WTC11 (cell line): ENCODE data around the gene PLPP3. TPM values are rescaled to one million over a fixed set of nuclear protein-coding genes. Genes with fewer than 3 reads are reported as not detected.
A peak's percentile ranks its signal among the peaks of the same experiment; 100 is the strongest.

Experiments used
- ATAC-seq: fragments of 200-7000 bp; cut with Tn5 transposase; 2 replicates; pipeline ENCODE4 v1.10.0; 2021; ENCODE audit warnings: mild to moderate bottlenecking, moderate library complexity
- CTCF ChIA-PET: fragments of 300-600 bp; sonication (Branson Sonifier 250); formaldehyde crosslinking; loops from one replicate; lab custom pipeline; 2021; ENCODE audit warnings: antibody characterized with exemption; lab: Charles Lee
- POLR2A ChIA-PET: fragments of 350-600 bp; sonication (Branson Sonifier 250); formaldehyde crosslinking; loops from one replicate; lab custom pipeline; 2021; ENCODE audit warnings: antibody characterized with exemption; lab: Charles Lee
- DNase-seq: peaks from one replicate; pipeline ENCODE4 v3.0.0; 2021; ENCODE audit warnings: low spot score
- H3K27ac Mint-ChIP-seq: 2 replicates; pipeline ENCODE4 v1.8.0; 2021; ENCODE audit warnings: mixed read lengths
- H3K27me3 Mint-ChIP-seq: 2 replicates; pipeline ENCODE4 v1.8.0; 2021; ENCODE audit warnings: low read depth, mild to moderate bottlenecking, moderate library complexity, mixed read lengths
- H3K36me3 Mint-ChIP-seq: 2 replicates; pipeline ENCODE4 v1.8.0; 2021; ENCODE audit warnings: mixed read lengths
- H3K4me1 Mint-ChIP-seq: 2 replicates; pipeline ENCODE4 v1.8.0; 2022; ENCODE audit warnings: mixed read lengths
- H3K4me3 Mint-ChIP-seq: 2 replicates; pipeline ENCODE4 v1.8.0; 2021; ENCODE audit warnings: mild to moderate bottlenecking, moderate library complexity, mixed read lengths
- H3K9me3 Mint-ChIP-seq: 2 replicates; pipeline ENCODE4 v1.8.0; 2021; ENCODE audit warnings: mixed read lengths
- ATF1 ChIP-seq: sonication (generic); formaldehyde crosslinking; IDR thresholded peaks from 2 replicates; pipeline ENCODE4 v1.8.1; 2023; ENCODE audit warnings: mild to moderate bottlenecking, moderate library complexity, missing genetic modification reagents
- CREM ChIP-seq: sonication (generic); formaldehyde crosslinking; IDR thresholded peaks from 2 replicates; pipeline ENCODE4 v1.8.1; 2022; ENCODE audit warnings: mild to moderate bottlenecking, missing genetic modification reagents, moderate library complexity
- ETV6 ChIP-seq: sonication (generic); formaldehyde crosslinking; IDR thresholded peaks from 2 replicates; pipeline ENCODE4 v1.8.1; 2022; ENCODE audit warnings: mild to moderate bottlenecking, missing genetic modification reagents
- GABPB1 ChIP-seq: sonication (generic); formaldehyde crosslinking; IDR thresholded peaks from 2 replicates; pipeline ENCODE4 v1.8.1; 2023; ENCODE audit warnings: mild to moderate bottlenecking, missing genetic modification reagents
- GRHL2 ChIP-seq: fragments of 250-450 bp; sonication (Bioruptor Pico); IDR thresholded peaks from 2 replicates; pipeline ENCODE4 v1.8.0; 2022; ENCODE audit warnings: mild to moderate bottlenecking, moderate library complexity; ENCODE audit not compliant: insufficient replicate concordance, severe bottlenecking
- GTF2I ChIP-seq: fragments of 250-450 bp; sonication (Bioruptor Pico); conservative IDR thresholded peaks from 2 replicates; pipeline ENCODE4 v1.4.0; 2021; ENCODE audit warnings: mild to moderate bottlenecking
- NFATC4 ChIP-seq: fragments of 250-450 bp; sonication (Bioruptor Pico); IDR thresholded peaks from 2 replicates; pipeline ENCODE4 v1.9.0; 2021; ENCODE audit warnings: mild to moderate bottlenecking
- NR3C1 ChIP-seq: sonication (generic); formaldehyde crosslinking; conservative IDR thresholded peaks from 2 replicates; pipeline ENCODE4 v1.8.1; 2023; ENCODE audit warnings: low read depth, mild to moderate bottlenecking, missing genetic modification reagents
- OVOL2 ChIP-seq: fragments of 250-450 bp; sonication (Bioruptor Pico); IDR thresholded peaks from 2 replicates; pipeline ENCODE4 v1.9.0; 2021; ENCODE audit warnings: mild to moderate bottlenecking, borderline replicate concordance
- PREB ChIP-seq: sonication (generic); formaldehyde crosslinking; IDR thresholded peaks from 2 replicates; pipeline ENCODE4 v1.8.1; 2022; ENCODE audit warnings: mild to moderate bottlenecking, missing genetic modification reagents, moderate library complexity, borderline replicate concordance
- TCF7 ChIP-seq: sonication (generic); formaldehyde crosslinking; IDR thresholded peaks from 2 replicates; pipeline ENCODE4 v1.8.0; 2022; ENCODE audit warnings: mild to moderate bottlenecking, low read depth, missing genetic modification reagents, moderate library complexity
- TEAD1 ChIP-seq: sonication (generic); formaldehyde crosslinking; IDR thresholded peaks from 2 replicates; pipeline ENCODE4 v1.8.0; 2022; ENCODE audit warnings: mild to moderate bottlenecking, missing genetic modification reagents
- TEAD4 ChIP-seq: sonication (generic); formaldehyde crosslinking; IDR thresholded peaks from 2 replicates; pipeline ENCODE4 v1.8.0; 2022; ENCODE audit warnings: mild to moderate bottlenecking, missing genetic modification reagents
- ZBTB21 ChIP-seq: sonication (generic); formaldehyde crosslinking; IDR thresholded peaks from 2 replicates; pipeline ENCODE4 v1.8.1; 2023; ENCODE audit warnings: mild to moderate bottlenecking, missing genetic modification reagents, borderline replicate concordance
- ZNF219 ChIP-seq: sonication (generic); formaldehyde crosslinking; IDR thresholded peaks from 2 replicates; pipeline ENCODE4 v1.8.0; 2023; ENCODE audit warnings: missing genetic modification reagents, mild to moderate bottlenecking, borderline replicate concordance
- ZNF671 ChIP-seq: fragments of 250-450 bp; sonication (Bioruptor Pico); IDR thresholded peaks from 2 replicates; pipeline ENCODE4 v1.8.0; 2021; ENCODE audit warnings: mild to moderate bottlenecking
- total RNA-seq: library from RNA; stranded (reverse); gene quantifications from 3 replicates; pipeline ENCODE4 v1.2.3, GENCODE V29; 2021
- TF ChIP-seq, protein P1 (sequence below): sonication (generic); formaldehyde crosslinking; IDR thresholded peaks from 2 replicates; pipeline ENCODE4 v1.8.1; 2022; ENCODE audit warnings: mild to moderate bottlenecking, moderate library complexity, missing genetic modification reagents
- TF ChIP-seq, protein P2 (sequence below): sonication (generic); formaldehyde crosslinking; IDR thresholded peaks from 2 replicates; pipeline ENCODE4 v1.8.1; 2022; ENCODE audit warnings: low read depth, missing genetic modification reagents, borderline replicate concordance
- TF ChIP-seq, protein P3 (sequence below): sonication (generic); formaldehyde crosslinking; conservative IDR thresholded peaks from 2 replicates; pipeline ENCODE4 v1.8.1; 2023; ENCODE audit warnings: mild to moderate bottlenecking, low read depth, missing genetic modification reagents, moderate library complexity
- TF ChIP-seq, protein P4 (sequence below): sonication (generic); formaldehyde crosslinking; IDR thresholded peaks from 2 replicates; pipeline ENCODE4 v1.8.0; 2022; ENCODE audit warnings: mild to moderate bottlenecking, missing genetic modification reagents
- TF ChIP-seq, protein P5 (sequence below): sonication (generic); formaldehyde crosslinking; IDR thresholded peaks from 2 replicates; pipeline ENCODE4 v1.8.1; 2023; ENCODE audit warnings: mild to moderate bottlenecking, missing genetic modification reagents, moderate library complexity
- TF ChIP-seq, protein P6 (sequence below): fragments of 250-450 bp; sonication (Bioruptor Pico); IDR thresholded peaks from 2 replicates; pipeline ENCODE4 v1.9.0; 2021; ENCODE audit warnings: moderate library complexity, mild to moderate bottlenecking, inconsistent platforms, borderline replicate concordance

The PLPP3 gene
- total RNA-seq, 1 experiment from 2014 or later = 31.0 TPM

DNA sequence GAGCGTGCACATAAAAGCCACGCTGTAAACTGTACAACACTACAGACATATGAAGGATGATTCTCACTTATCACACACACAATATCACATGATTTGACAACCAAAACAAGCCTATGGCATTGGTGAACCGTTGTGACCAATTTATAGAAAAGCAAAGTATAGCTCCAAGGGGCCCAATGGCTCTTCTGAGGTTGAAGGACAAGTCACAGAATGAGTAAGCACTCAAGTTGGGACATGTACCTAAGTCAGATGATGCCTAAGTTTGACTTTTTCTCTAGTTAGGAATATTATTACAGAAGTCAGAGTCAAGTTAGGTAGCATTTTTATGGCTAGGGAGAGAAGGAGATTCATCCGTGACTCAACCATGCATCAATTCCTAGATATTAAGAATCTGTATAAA, 45.7 kb downstream of the PLPP3 start (continued):
- TF ChIP-seq ZNF219 (CRISPR knock-in tag) = no peak
- no peak for TF ChIP-seq GTF2I (CRISPR knock-in tag)

- POLR2A ChIA-PET = no interaction called here
- H3K4me1 Mint-ChIP-seq = peaks cover 15% of the 10 kb centered on the region
Observed at GRCh38 chr1:56533197-56533596, 46.2 kb downstream of the PLPP3 start.

GRCh38 chr1:56532350-56532683, 47.0 kb downstream of the PLPP3 start:
- POLR2A ChIA-PET = no interaction called here
- Mint-ChIP-seq H3K9me3 (no peaks in the 10 kb centered on the region), H3K4me1 (peaks cover 24% of the 10 kb centered on the region), H3K4me3 (no peak overlapping the region), H3K27me3 (no peaks in the 10 kb centered on the region), H3K36me3 (peaks cover 10% of the 10 kb centered on the region), H3K27ac (no peak overlapping the region)
- TF ChIP-seq CREM (CRISPR knock-in tag) = no peak
- TF ChIP-seq, protein P1, sequence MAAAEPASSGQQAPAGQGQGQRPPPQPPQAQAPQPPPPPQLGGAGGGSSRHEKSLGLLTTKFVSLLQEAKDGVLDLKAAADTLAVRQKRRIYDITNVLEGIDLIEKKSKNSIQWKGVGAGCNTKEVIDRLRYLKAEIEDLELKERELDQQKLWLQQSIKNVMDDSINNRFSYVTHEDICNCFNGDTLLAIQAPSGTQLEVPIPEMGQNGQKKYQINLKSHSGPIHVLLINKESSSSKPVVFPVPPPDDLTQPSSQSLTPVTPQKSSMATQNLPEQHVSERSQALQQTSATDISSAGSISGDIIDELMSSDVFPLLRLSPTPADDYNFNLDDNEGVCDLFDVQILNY (CRISPR knock-in tag) = no peak
- no peak for TF ChIP-seq GABPB1 (CRISPR knock-in tag)
- TF ChIP-seq TEAD1 (CRISPR knock-in tag) = no peak
- TF ChIP-seq NR3C1 (CRISPR knock-in tag) = no peak
- TF ChIP-seq ATF1 (CRISPR knock-in tag) = no peak
- TF ChIP-seq, protein P2, sequence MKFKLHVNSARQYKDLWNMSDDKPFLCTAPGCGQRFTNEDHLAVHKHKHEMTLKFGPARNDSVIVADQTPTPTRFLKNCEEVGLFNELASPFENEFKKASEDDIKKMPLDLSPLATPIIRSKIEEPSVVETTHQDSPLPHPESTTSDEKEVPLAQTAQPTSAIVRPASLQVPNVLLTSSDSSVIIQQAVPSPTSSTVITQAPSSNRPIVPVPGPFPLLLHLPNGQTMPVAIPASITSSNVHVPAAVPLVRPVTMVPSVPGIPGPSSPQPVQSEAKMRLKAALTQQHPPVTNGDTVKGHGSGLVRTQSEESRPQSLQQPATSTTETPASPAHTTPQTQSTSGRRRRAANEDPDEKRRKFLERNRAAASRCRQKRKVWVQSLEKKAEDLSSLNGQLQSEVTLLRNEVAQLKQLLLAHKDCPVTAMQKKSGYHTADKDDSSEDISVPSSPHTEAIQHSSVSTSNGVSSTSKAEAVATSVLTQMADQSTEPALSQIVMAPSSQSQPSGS = no peak
- TF ChIP-seq ZNF671 (CRISPR knock-in tag) = no peak
- no peak for TF ChIP-seq TEAD4 (CRISPR knock-in tag)
- no peak for TF ChIP-seq GRHL2 (CRISPR knock-in tag)
- CTCF ChIA-PET = interaction anchor here (1.1 kb wide), 1 partner anchor 50 kb away, joined by 3 read pairs; no protein-coding TSS in a partner anchor
- DNase-seq = no peak
- ATAC-seq = no peak

More at GRCh38 chr1:56533197-56533596, 46.2 kb downstream of the PLPP3 start:
- no peak for DNase-seq
- TF ChIP-seq NFATC4 (CRISPR knock-in tag) (no peak), OVOL2 (CRISPR knock-in tag) (no peak), PREB (CRISPR knock-in tag) (no peak), ZBTB21 (CRISPR knock-in tag) (no peak), ZNF671 (CRISPR knock-in tag) (no peak), ETV6 (CRISPR knock-in tag) (no peak), TCF7 (CRISPR knock-in tag) (no peak)
- TF ChIP-seq, protein P3, sequence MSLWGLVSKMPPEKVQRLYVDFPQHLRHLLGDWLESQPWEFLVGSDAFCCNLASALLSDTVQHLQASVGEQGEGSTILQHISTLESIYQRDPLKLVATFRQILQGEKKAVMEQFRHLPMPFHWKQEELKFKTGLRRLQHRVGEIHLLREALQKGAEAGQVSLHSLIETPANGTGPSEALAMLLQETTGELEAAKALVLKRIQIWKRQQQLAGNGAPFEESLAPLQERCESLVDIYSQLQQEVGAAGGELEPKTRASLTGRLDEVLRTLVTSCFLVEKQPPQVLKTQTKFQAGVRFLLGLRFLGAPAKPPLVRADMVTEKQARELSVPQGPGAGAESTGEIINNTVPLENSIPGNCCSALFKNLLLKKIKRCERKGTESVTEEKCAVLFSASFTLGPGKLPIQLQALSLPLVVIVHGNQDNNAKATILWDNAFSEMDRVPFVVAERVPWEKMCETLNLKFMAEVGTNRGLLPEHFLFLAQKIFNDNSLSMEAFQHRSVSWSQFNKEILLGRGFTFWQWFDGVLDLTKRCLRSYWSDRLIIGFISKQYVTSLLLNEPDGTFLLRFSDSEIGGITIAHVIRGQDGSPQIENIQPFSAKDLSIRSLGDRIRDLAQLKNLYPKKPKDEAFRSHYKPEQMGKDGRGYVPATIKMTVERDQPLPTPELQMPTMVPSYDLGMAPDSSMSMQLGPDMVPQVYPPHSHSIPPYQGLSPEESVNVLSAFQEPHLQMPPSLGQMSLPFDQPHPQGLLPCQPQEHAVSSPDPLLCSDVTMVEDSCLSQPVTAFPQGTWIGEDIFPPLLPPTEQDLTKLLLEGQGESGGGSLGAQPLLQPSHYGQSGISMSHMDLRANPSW (CRISPR knock-in tag) = no peak
- TF ChIP-seq, protein P4, sequence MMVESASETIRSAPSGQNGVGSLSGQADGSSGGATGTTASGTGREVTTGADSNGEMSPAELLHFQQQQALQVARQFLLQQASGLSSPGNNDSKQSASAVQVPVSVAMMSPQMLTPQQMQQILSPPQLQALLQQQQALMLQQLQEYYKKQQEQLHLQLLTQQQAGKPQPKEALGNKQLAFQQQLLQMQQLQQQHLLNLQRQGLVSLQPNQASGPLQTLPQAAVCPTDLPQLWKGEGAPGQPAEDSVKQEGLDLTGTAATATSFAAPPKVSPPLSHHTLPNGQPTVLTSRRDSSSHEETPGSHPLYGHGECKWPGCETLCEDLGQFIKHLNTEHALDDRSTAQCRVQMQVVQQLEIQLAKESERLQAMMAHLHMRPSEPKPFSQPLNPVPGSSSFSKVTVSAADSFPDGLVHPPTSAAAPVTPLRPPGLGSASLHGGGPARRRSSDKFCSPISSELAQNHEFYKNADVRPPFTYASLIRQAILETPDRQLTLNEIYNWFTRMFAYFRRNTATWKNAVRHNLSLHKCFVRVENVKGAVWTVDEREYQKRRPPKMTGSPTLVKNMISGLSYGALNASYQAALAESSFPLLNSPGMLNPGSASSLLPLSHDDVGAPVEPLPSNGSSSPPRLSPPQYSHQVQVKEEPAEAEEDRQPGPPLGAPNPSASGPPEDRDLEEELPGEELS (CRISPR knock-in tag) = no peak
- TF ChIP-seq, protein P5, sequence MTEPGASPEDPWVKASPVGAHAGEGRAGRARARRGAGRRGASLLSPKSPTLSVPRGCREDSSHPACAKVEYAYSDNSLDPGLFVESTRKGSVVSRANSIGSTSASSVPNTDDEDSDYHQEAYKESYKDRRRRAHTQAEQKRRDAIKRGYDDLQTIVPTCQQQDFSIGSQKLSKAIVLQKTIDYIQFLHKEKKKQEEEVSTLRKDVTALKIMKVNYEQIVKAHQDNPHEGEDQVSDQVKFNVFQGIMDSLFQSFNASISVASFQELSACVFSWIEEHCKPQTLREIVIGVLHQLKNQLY = no peak
- TF ChIP-seq, protein P6, sequence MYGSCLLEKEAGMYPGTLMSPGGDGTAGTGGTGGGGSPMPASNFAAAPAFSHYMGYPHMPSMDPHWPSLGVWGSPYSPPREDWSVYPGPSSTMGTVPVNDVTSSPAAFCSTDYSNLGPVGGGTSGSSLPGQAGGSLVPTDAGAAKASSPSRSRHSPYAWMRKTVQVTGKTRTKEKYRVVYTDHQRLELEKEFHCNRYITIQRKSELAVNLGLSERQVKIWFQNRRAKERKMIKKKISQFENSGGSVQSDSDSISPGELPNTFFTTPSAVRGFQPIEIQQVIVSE (CRISPR knock-in tag) = no peak
- Mint-ChIP-seq H3K27ac (0 out of 2 replicates have a peak overlapping the region, but pooled peaks have one; percentile 46), H3K9me3 (no peaks in the 10 kb centered on the region), H3K27me3 (no peaks in the 10 kb centered on the region), H3K4me3 (no peak overlapping the region), H3K36me3 (peaks cover 13% of the 10 kb centered on the region)
- CTCF ChIA-PET = interaction anchor here (1.1 kb wide), 1 partner anchor 49 kb away, joined by 3 read pairs; no protein-coding TSS in a partner anchor
- ATAC-seq = no peak
